ENCODE data around the gene PRR22.
"Not testable (repeated sequence)": the region's sequence is repeated elsewhere in the genome, so short reads cannot be mapped to it uniquely, and the experiment has no call there.

Gene PRR22

DNA sequence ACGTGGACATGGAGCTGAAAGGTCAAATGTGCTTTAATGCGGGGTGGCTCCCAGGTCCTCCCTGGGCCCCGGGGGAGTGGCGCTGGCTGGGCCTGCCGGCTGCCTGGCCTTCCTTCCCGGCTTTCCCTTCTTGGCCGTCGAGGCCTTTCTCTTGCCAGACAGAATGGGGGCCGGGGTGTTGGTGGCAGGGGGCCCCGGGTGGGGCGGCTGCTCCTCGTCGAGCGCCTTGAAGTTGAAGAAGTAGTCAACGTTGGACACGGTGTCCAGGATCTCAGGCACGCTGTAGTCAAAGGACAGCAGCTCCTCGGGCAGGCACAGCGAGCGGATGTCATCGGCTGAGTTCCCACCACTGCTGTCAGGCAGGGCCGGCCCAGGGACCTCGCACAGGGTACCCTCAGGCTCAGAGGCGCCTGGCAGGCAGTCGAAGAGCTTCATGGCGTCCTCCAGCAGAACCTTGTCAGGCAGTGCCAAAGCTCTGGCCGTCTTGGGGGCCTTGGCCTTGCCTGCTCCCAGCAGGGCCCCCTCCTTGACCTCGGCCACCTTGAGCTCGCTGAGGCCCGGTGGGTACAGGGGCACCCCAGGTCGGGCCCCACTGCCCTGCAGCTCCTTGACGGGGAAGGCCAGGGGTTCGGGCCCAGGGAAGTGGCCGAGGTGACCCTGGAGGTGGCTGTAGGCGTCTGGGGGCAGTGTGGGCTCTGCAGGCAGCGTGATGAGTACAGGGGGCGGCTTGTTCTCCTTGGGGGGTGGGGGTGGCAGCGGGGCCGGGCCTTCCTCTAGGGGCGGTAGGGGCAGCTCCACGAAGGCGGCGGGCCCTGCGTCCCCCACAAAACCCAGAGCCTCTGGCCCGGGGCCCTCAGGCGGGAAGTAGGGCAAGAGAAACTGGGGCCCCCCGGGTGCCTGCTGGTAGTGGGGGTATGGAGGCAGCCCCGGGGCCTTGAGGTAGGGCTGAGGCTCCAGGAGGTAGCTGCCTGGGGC is 1.3 kb downstream of the PRR22 start:
- no peak overlapping the region for H3K9ac ChIP-seq (ENCODE audit: low read depth in 1 of 2, low read length in 2 of 2)
- H3K9me3 ChIP-seq (ENCODE audit: control insufficient read depth in 1 of 2, low read length in 2 of 2), result no peaks in the 10 kb centered on the region
- no peaks in the 10 kb centered on the region for H3K4me1 ChIP-seq (ENCODE audit: control insufficient read depth in 1 of 2, insufficient read depth in 2 of 2, low read length in 2 of 2)
- H3K4me3 ChIP-seq (ENCODE audit: low read depth in 1 of 2, low read length in 2 of 2), result no peak overlapping the region
- H3K27ac ChIP-seq (ENCODE audit: low read depth, low read length), result no peak overlapping the region
- peaks cover 17 to 40% of the 10 kb centered on the region in 2 donors for H3K36me3 ChIP-seq (ENCODE audit: control insufficient read depth in 1 of 2, insufficient read depth in 2 of 2, low read length in 2 of 2)
- no peaks in the 10 kb centered on the region for H3K27me3 ChIP-seq (ENCODE audit: control insufficient read depth in 1 of 2, insufficient read depth in 2 of 2, low read length in 2 of 2)

DNA sequence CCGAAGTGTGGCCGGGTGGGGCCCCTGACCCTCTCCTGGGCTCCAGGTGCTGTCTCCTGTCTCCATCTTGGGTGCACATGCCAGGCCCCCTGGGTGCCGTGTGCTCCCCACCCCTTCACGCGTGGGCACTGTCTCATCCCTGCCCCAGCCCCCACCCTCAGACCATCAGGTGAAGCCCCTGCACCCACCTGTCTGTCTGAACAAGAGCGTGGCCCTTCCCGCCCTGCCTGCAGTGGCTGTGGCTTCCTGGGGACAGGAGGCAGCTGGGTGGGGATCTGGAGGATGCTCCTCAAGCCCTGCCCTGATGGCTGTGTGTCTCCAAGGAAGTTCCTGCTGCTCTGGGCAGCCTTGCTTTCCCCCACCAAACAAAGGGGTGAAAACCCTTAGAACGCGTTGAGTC is 2.2 kb downstream of the PRR22 start:
- H3K27me3 ChIP-seq (ENCODE audit: control insufficient read depth in 1 of 2, insufficient read depth in 2 of 2, low read length in 2 of 2), result no peaks in the 10 kb centered on the region
- H3K4me1 ChIP-seq (ENCODE audit: control insufficient read depth in 1 of 2, insufficient read depth in 2 of 2, low read length in 2 of 2), result no peaks in the 10 kb centered on the region
- no peak overlapping the region for H3K27ac ChIP-seq (ENCODE audit: low read depth, low read length)
- no peak overlapping the region for H3K9ac ChIP-seq (ENCODE audit: low read depth in 1 of 2, low read length in 2 of 2)
- H3K4me3 ChIP-seq (ENCODE audit: low read depth in 1 of 2, low read length in 2 of 2), result no peak overlapping the region
- peaks cover 13 to 31% of the 10 kb centered on the region in 2 donors for H3K36me3 ChIP-seq (ENCODE audit: control insufficient read depth in 1 of 2, insufficient read depth in 2 of 2, low read length in 2 of 2)
- no peaks in the 10 kb centered on the region for H3K9me3 ChIP-seq (ENCODE audit: control insufficient read depth in 1 of 2, low read length in 2 of 2)

DNA sequence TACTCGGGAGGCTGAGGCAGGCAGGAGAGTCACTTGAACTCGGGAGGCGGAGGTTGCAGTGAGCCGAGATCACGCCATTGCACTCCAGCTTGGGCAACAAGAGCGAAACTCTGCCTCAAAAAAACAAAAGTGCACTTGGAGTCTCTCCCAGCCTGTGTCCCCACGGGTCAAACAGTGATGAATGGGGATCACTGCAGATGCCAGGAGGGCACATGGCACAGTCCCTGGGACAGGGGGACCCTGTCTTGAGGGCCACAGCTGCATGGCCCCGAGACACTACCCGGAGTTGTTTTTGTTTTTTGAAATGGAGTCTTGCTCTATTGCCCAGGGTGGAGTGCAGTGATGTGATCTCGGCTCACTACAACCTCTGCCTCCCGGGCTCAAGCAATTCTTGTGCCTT is 3.6 kb downstream of the PRR22 start:
- not testable (repeated sequence) for H3K9me3 ChIP-seq (ENCODE audit: control insufficient read depth in 1 of 2, low read length in 2 of 2); H3K4me1 ChIP-seq (ENCODE audit: control insufficient read depth in 1 of 2, insufficient read depth in 2 of 2, low read length in 2 of 2); H3K27ac ChIP-seq (ENCODE audit: low read depth, low read length); H3K27me3 ChIP-seq (ENCODE audit: control insufficient read depth in 1 of 2, insufficient read depth in 2 of 2, low read length in 2 of 2); H3K4me3 ChIP-seq (ENCODE audit: low read depth in 1 of 2, low read length in 2 of 2); H3K9ac ChIP-seq (ENCODE audit: low read depth in 1 of 2, low read length in 2 of 2)
- H3K36me3 ChIP-seq (ENCODE audit: control insufficient read depth in 1 of 2, insufficient read depth in 2 of 2, low read length in 2 of 2), result peaks cover 0 to 17% of the 10 kb centered on the region in 2 donors

DNA sequence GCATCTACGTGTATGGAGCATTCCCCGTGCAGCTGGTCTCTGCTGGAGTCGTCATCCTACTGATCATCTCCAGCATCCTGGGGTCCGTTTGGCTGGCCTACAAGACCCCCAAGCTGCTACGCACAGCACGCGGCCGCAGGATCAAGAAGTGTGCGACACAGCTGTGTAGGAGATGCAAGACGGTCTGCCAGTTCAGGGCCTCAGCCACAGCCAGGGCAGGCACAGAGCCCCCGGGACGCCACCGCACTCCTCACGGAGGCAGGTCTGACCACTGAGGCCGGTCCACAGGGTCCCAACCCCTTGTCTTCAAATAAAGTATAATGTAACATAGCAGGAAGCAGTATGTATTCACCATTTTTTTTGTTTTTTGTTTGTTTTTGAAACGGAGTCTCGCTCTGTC is 6.1 kb downstream of the PRR22 start:
- Histone ChIP-seq H3K36me3 (ENCODE audit: control insufficient read depth in 1 of 2, insufficient read depth in 2 of 2, low read length in 2 of 2) (no peaks in the 10 kb centered on the region), H3K27ac (ENCODE audit: low read depth, low read length) (no peak overlapping the region), H3K27me3 (ENCODE audit: control insufficient read depth in 1 of 2, insufficient read depth in 2 of 2, low read length in 2 of 2) (no peaks in the 10 kb centered on the region), H3K4me3 (ENCODE audit: low read depth in 1 of 2, low read length in 2 of 2) (no peak overlapping the region), H3K4me1 (ENCODE audit: control insufficient read depth in 1 of 2, insufficient read depth in 2 of 2, low read length in 2 of 2) (no peaks in the 10 kb centered on the region), H3K9me3 (ENCODE audit: control insufficient read depth in 1 of 2, low read length in 2 of 2) (no peaks in the 10 kb centered on the region), H3K9ac (ENCODE audit: low read depth in 1 of 2, low read length in 2 of 2) (no peak overlapping the region)

DNA sequence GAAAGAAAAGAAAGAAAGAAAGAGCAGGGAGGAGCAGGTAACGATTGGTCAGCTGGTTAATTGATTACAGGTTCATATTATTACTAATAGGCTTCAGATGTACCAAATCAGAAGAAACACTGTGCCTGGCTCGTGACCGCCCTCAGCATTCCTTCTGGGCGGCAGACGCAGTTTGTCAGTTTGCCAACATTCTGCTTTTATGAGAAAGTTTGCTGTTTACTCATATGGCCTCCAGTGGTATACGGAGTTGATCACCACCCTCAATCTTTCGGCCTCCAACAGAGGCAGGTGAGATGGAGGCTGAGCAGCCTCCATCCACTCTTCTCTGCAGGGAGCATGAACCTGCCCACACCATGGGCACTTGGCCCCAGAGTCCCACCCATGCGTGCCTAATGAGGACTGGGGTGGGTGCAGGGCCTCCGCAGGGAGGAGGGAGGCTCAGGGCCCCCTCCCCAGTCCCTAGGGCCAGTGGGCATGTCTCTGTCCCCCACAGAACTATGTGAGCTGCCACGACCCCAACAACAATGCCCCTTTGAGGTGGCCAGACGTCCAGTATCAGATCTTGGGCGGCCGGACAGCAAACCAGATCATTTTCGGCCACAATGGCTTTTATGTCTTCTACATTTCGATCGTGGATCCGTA is 8.8 kb downstream of the PRR22 start:
- no peak overlapping the region for H3K27ac ChIP-seq (ENCODE audit: low read depth, low read length)
- H3K4me3 ChIP-seq (ENCODE audit: low read depth in 1 of 2, low read length in 2 of 2), result no peak overlapping the region
- no peaks in the 10 kb centered on the region for H3K36me3 ChIP-seq (ENCODE audit: control insufficient read depth in 1 of 2, insufficient read depth in 2 of 2, low read length in 2 of 2)
- no peaks in the 10 kb centered on the region for H3K27me3 ChIP-seq (ENCODE audit: control insufficient read depth in 1 of 2, insufficient read depth in 2 of 2, low read length in 2 of 2)
- H3K9me3 ChIP-seq (ENCODE audit: control insufficient read depth in 1 of 2, low read length in 2 of 2), result no peaks in the 10 kb centered on the region
- no peak overlapping the region for H3K9ac ChIP-seq (ENCODE audit: low read depth in 1 of 2, low read length in 2 of 2)
- H3K4me1 ChIP-seq (ENCODE audit: control insufficient read depth in 1 of 2, insufficient read depth in 2 of 2, low read length in 2 of 2), result no peaks in the 10 kb centered on the region

DNA sequence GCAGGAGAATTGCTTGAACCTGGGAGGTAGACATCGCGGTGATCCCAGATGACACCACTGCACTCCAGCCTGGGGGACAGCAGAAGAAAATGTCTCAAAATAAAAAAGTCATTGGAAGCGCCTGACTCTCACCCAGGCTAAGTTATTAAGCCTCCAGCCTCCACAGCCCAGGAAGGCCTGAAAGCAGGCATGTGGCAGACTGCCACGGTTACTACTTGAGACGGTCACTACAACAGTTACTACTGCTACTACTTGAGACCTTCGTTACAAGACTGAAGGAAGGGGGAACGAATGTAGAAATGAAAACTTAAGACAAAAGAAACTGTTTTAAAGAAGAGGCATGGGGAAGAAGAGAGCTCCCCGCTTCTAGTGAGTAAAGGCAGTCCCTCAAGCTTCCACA is 9.6 kb downstream of the PRR22 start:
- H3K27ac ChIP-seq (ENCODE audit: low read depth, low read length), result no peak overlapping the region
- no peaks in the 10 kb centered on the region for H3K4me1 ChIP-seq (ENCODE audit: control insufficient read depth in 1 of 2, insufficient read depth in 2 of 2, low read length in 2 of 2)
- H3K9ac ChIP-seq (ENCODE audit: low read depth in 1 of 2, low read length in 2 of 2), result no peak overlapping the region
- no peaks in the 10 kb centered on the region for H3K27me3 ChIP-seq (ENCODE audit: control insufficient read depth in 1 of 2, insufficient read depth in 2 of 2, low read length in 2 of 2)
- H3K9me3 ChIP-seq (ENCODE audit: control insufficient read depth in 1 of 2, low read length in 2 of 2), result no peaks in the 10 kb centered on the region
- no peaks in the 10 kb centered on the region for H3K36me3 ChIP-seq (ENCODE audit: control insufficient read depth in 1 of 2, insufficient read depth in 2 of 2, low read length in 2 of 2)
- no peak overlapping the region for H3K4me3 ChIP-seq (ENCODE audit: low read depth in 1 of 2, low read length in 2 of 2)

DNA sequence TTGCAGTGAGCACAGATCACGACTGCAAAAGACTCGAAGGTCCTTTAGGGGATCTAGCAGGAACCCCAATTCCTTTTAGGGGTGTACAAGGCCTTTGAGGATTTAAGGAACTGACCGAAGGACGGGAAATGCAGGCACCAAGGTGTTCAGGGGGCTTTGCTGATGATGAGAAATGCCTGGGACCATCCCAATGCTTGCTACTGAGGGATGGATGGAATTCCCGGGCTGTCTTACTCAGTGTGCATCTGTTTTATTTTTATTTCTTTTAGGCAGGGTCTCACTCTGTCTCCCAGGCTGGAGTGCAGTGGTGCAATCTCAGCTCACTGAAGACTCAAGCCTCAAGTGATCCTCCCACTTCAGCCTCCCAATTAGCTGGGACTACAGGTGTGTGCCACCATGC is 11.3 kb downstream of the PRR22 start:
- Histone ChIP-seq H3K27me3 (ENCODE audit: control insufficient read depth in 1 of 2, insufficient read depth in 2 of 2, low read length in 2 of 2) (no peaks in the 10 kb centered on the region), H3K4me1 (ENCODE audit: control insufficient read depth in 1 of 2, insufficient read depth in 2 of 2, low read length in 2 of 2) (no peaks in the 10 kb centered on the region), H3K9ac (ENCODE audit: low read depth in 1 of 2, low read length in 2 of 2) (no peak overlapping the region), H3K27ac (ENCODE audit: low read depth, low read length) (no peak overlapping the region), H3K4me3 (ENCODE audit: low read depth in 1 of 2, low read length in 2 of 2) (no peak overlapping the region), H3K9me3 (ENCODE audit: control insufficient read depth in 1 of 2, low read length in 2 of 2) (no peaks in the 10 kb centered on the region), H3K36me3 (ENCODE audit: control insufficient read depth in 1 of 2, insufficient read depth in 2 of 2, low read length in 2 of 2) (no peaks in the 10 kb centered on the region)

DNA sequence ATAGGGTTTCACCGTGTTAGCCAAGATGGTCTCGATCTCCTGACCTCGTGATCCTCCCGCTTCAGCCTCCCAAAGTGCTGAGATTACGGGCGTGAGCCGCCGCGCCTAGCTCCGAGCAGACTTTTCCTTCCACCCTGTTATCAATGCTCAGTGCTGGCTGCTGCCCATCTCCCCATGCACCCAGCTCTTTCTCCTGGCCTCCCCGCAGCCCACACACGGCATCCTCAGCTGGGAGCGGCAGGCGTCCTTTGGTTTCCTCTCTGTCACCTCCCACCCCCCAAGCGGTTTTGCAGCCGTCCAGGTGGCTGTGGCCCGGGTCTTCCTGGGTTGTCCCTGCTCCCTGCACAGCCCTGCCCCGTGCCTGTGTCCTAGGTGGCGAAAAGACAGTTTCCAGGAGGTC is 12.1 kb downstream of the PRR22 start:
- Histone ChIP-seq H3K27me3 (ENCODE audit: control insufficient read depth in 1 of 2, insufficient read depth in 2 of 2, low read length in 2 of 2) (no peaks in the 10 kb centered on the region), H3K27ac (ENCODE audit: low read depth, low read length) (no peak overlapping the region), H3K36me3 (ENCODE audit: control insufficient read depth in 1 of 2, insufficient read depth in 2 of 2, low read length in 2 of 2) (no peaks in the 10 kb centered on the region)

DNA sequence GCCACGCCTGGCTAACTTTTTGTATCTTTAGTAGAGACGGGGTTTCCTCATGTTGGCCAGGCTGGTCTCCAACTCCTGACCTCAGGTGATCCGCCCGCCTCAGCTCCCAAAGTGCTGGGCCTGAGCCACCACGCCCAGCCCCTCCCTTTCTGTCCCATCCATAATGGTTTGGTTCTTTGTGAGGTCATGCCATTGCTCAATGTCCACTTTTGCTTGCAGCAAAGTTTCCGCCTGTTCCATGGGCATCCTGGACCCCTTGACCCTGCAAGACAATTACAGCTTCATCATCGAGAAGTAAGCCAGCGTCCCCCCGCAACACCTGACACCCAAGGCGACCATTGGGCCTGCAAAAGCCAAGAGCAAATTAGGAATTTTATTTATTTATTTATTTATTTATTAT is 16.6 kb downstream of the PRR22 start:
- Histone ChIP-seq H3K9me3 (ENCODE audit: control insufficient read depth in 1 of 2, low read length in 2 of 2) (no peaks in the 10 kb centered on the region), H3K36me3 (ENCODE audit: control insufficient read depth in 1 of 2, insufficient read depth in 2 of 2, low read length in 2 of 2) (no peaks in the 10 kb centered on the region), H3K9ac (ENCODE audit: low read depth in 1 of 2, low read length in 2 of 2) (no peak overlapping the region), H3K4me3 (ENCODE audit: low read depth in 1 of 2, low read length in 2 of 2) (no peak overlapping the region), H3K27me3 (ENCODE audit: control insufficient read depth in 1 of 2, insufficient read depth in 2 of 2, low read length in 2 of 2) (no peaks in the 10 kb centered on the region), H3K4me1 (ENCODE audit: control insufficient read depth in 1 of 2, insufficient read depth in 2 of 2, low read length in 2 of 2) (no peaks in the 10 kb centered on the region), H3K27ac (ENCODE audit: low read depth, low read length) (no peak overlapping the region)

More for the DNA sequence above, 12.1 kb downstream of the PRR22 start:
- H3K9me3 ChIP-seq (ENCODE audit: control insufficient read depth in 1 of 2, low read length in 2 of 2), result no peaks in the 10 kb centered on the region
- no peak overlapping the region for H3K4me3 ChIP-seq (ENCODE audit: low read depth in 1 of 2, low read length in 2 of 2)
- no peaks in the 10 kb centered on the region for H3K4me1 ChIP-seq (ENCODE audit: control insufficient read depth in 1 of 2, insufficient read depth in 2 of 2, low read length in 2 of 2)
- no peak overlapping the region for H3K9ac ChIP-seq (ENCODE audit: low read depth in 1 of 2, low read length in 2 of 2)

DNA sequence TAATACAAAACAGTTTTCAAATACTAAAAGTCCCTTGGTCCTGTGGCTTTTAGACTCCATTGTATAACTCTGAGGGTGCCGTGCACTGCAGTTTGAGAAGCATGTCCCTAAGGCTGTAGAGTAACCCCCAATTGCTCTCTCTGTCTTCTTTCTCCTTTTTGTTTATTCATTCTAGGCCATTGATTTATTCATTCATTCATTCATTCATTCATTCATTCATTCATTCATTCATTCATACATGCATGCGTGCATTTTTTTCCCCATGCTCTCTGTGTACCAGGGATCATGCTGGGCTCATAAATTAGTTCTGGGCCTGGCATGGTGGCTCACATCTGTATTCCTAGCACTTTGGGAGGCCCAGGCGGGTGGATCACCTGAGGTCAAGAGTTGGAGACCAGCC is 19.3 kb downstream of the PRR22 start:
- no peaks in the 10 kb centered on the region for H3K36me3 ChIP-seq (ENCODE audit: control insufficient read depth in 1 of 2, insufficient read depth in 2 of 2, low read length in 2 of 2)

More for the DNA sequence above, 19.3 kb downstream of the PRR22 start:
- no peaks in the 10 kb centered on the region for H3K27me3 ChIP-seq (ENCODE audit: control insufficient read depth in 1 of 2, insufficient read depth in 2 of 2, low read length in 2 of 2)
- no peaks in the 10 kb centered on the region for H3K4me1 ChIP-seq (ENCODE audit: control insufficient read depth in 1 of 2, insufficient read depth in 2 of 2, low read length in 2 of 2)
- H3K27ac ChIP-seq (ENCODE audit: low read depth, low read length), result no peak overlapping the region
- H3K9ac ChIP-seq (ENCODE audit: low read depth in 1 of 2, low read length in 2 of 2), result no peak overlapping the region
- H3K4me3 ChIP-seq (ENCODE audit: low read depth in 1 of 2, low read length in 2 of 2), result no peak overlapping the region
- H3K9me3 ChIP-seq (ENCODE audit: control insufficient read depth in 1 of 2, low read length in 2 of 2), result no peaks in the 10 kb centered on the region

All from duodenal mucosa (tissue), 2 donors.